ENCODE results near the gene NTHL1.

DNA sequence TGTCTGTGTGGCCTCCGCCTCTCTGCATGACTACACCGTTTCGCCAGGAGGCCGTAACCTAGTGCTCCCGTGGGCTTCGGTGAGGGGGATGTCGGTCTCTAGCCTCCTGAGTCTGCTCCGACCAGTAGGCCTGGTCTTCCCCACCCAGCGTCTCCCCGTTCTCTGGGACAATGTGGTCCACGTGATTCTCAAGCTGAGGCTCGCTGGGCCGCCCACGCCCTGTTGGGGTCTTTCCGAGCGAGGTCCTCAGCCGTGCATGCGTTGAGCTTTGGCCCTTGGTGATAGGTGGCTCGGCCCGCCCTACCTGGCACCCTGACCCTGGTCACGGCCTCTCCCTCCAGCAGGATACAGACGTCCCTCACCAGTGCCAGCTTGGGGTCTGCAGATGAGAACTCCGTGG, 31.1 kb upstream of the NTHL1 start:
- TF ChIP-seq BHLHE40 (IDR thresholded peaks at IDR 0.05; ENCODE audit: borderline replicate concordance) (no peak), FOXA1 (IDR thresholded peaks at IDR 0.05) (no peak), L3MBTL2 (conservative IDR thresholded peaks at IDR 0.05) (no peak), FOXK2 (IDR thresholded peaks at IDR 0.05) (no peak), ARNT (IDR thresholded peaks at IDR 0.05) (no peak), FOXM1 (IDR thresholded peaks at IDR 0.05; ENCODE audit: borderline replicate concordance) (no peak), CTBP1 (IDR thresholded peaks at IDR 0.05; ENCODE audit: borderline replicate concordance) (no peak), LEF1 (IDR thresholded peaks at IDR 0.05; ENCODE audit: borderline replicate concordance) (no peak), ZNF384 (IDR thresholded peaks at IDR 0.05) (no peak), NFRKB (IDR thresholded peaks at IDR 0.05) (no peak), ELF4 (IDR thresholded peaks at IDR 0.05) (no peak), SUZ12 (IDR thresholded peaks at IDR 0.05) (no peak)
- TF ChIP-seq, protein P1, sequence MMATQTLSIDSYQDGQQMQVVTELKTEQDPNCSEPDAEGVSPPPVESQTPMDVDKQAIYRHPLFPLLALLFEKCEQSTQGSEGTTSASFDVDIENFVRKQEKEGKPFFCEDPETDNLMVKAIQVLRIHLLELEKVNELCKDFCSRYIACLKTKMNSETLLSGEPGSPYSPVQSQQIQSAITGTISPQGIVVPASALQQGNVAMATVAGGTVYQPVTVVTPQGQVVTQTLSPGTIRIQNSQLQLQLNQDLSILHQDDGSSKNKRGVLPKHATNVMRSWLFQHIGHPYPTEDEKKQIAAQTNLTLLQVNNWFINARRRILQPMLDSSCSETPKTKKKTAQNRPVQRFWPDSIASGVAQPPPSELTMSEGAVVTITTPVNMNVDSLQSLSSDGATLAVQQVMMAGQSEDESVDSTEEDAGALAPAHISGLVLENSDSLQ (IDR thresholded peaks at IDR 0.05), result no peak

Data from HEK293T (cell line).